ENCODE data around the gene PLXDC2.

Gene PLXDC2

GRCh38 chr10:19983880-19984565 is 167.8 kb downstream of the PLXDC2 start:
- no peaks in the 10 kb centered on the region for H3K36me3 ChIP-seq (ENCODE audit: control insufficient read depth, low read length)
- TF ChIP-seq, protein P1, sequence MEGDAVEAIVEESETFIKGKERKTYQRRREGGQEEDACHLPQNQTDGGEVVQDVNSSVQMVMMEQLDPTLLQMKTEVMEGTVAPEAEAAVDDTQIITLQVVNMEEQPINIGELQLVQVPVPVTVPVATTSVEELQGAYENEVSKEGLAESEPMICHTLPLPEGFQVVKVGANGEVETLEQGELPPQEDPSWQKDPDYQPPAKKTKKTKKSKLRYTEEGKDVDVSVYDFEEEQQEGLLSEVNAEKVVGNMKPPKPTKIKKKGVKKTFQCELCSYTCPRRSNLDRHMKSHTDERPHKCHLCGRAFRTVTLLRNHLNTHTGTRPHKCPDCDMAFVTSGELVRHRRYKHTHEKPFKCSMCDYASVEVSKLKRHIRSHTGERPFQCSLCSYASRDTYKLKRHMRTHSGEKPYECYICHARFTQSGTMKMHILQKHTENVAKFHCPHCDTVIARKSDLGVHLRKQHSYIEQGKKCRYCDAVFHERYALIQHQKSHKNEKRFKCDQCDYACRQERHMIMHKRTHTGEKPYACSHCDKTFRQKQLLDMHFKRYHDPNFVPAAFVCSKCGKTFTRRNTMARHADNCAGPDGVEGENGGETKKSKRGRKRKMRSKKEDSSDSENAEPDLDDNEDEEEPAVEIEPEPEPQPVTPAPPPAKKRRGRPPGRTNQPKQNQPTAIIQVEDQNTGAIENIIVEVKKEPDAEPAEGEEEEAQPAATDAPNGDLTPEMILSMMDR (IDR thresholded peaks at IDR 0.05; ENCODE audit: low read depth, low read length, poor library complexity, severe bottlenecking) = no peak
- TF ChIP-seq EZH2phosphoT487 (IDR thresholded peaks at IDR 0.05; ENCODE audit: borderline replicate concordance, low read length) = no peak
- no peaks in the 10 kb centered on the region for H3K9me2 ChIP-seq (replicated peaks; ENCODE audit: control insufficient read depth, low read length)
- no peaks in the 10 kb centered on the region for H4K20me1 ChIP-seq (ENCODE audit: control insufficient read depth, insufficient read depth, low read depth, low read length)
- H3K27ac ChIP-seq (ENCODE audit: low read depth, low read length) = no peak overlapping the region
- H3K79me2 ChIP-seq (ENCODE audit: control insufficient read depth, low read length) = no peaks in the 10 kb centered on the region
- H3F3A ChIP-seq (ENCODE audit: control insufficient read depth, insufficient read depth) = no peaks in the 10 kb centered on the region
- H3K4me3 ChIP-seq (ENCODE audit: low read length) = no peak overlapping the region
- no peaks in the 10 kb centered on the region for H3K4me1 ChIP-seq (ENCODE audit: control insufficient read depth, low read length)
- no peak overlapping the region for H3K4me2 ChIP-seq (ENCODE audit: low read length)
- no peaks in the 10 kb centered on the region for H3K27me3 ChIP-seq (ENCODE audit: control insufficient read depth, low read length)
- no peaks in the 10 kb centered on the region for H3K9me3 ChIP-seq (ENCODE audit: control insufficient read depth, insufficient read depth, low read length)

- no peaks in the 10 kb centered on the region for H3K9me3 ChIP-seq (ENCODE audit: control insufficient read depth, insufficient read depth, low read length)
- H3K4me2 ChIP-seq (ENCODE audit: low read length) = no peak overlapping the region
- H3K79me2 ChIP-seq (ENCODE audit: control insufficient read depth, low read length) = no peaks in the 10 kb centered on the region
- H3K9me2 ChIP-seq (replicated peaks; ENCODE audit: control insufficient read depth, low read length) = no peaks in the 10 kb centered on the region
- no peak for TF ChIP-seq EZH2phosphoT487 (IDR thresholded peaks at IDR 0.05; ENCODE audit: borderline replicate concordance, low read length)
- TF ChIP-seq, protein P1 (IDR thresholded peaks at IDR 0.05; ENCODE audit: low read depth, low read length, poor library complexity, severe bottlenecking) = no peak
- H3K4me3 ChIP-seq (ENCODE audit: low read length) = no peak overlapping the region
- no peaks in the 10 kb centered on the region for H3K27me3 ChIP-seq (ENCODE audit: control insufficient read depth, low read length)
- H3K4me1 ChIP-seq (ENCODE audit: control insufficient read depth, low read length) = no peaks in the 10 kb centered on the region
- H3K36me3 ChIP-seq (ENCODE audit: control insufficient read depth, low read length) = no peaks in the 10 kb centered on the region
- H3F3A ChIP-seq (ENCODE audit: control insufficient read depth, insufficient read depth) = no peaks in the 10 kb centered on the region
- H3K27ac ChIP-seq (ENCODE audit: low read depth, low read length) = no peak overlapping the region
- H4K20me1 ChIP-seq (ENCODE audit: control insufficient read depth, insufficient read depth, low read depth, low read length) = no peaks in the 10 kb centered on the region
These were observed 169.5 kb downstream of the PLXDC2 start for GRCh38 chr10:19985745-19986144.

DNA sequence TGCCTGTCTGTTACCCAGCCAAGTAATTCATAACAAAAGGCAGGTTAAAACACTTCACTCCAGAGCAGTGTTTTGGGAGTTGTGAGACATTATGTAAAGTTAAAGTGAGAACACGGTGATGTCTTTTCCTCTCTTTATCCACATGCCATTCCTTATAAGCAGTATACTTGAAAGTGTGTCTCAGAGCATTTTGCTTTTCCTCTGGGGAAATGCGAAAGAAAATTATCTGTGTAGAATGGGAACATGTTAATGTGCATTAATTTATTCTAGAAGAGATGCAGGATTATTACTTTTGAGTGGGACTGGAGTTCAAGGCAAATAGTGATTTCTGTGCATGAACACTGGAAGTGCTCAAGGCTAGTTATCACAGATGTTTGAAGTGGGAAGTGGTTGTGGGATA is 170.4 kb downstream of the PLXDC2 start:
- Histone ChIP-seq H4K20me1 (ENCODE audit: control insufficient read depth, insufficient read depth, low read depth, low read length) (no peaks in the 10 kb centered on the region), H3K4me1 (ENCODE audit: control insufficient read depth, low read length) (no peaks in the 10 kb centered on the region), H3K36me3 (ENCODE audit: control insufficient read depth, low read length) (no peaks in the 10 kb centered on the region), H3K79me2 (ENCODE audit: control insufficient read depth, low read length) (no peaks in the 10 kb centered on the region), H3K9me2 (replicated peaks; ENCODE audit: control insufficient read depth, low read length) (no peaks in the 10 kb centered on the region), H3K9me3 (ENCODE audit: control insufficient read depth, insufficient read depth, low read length) (no peaks in the 10 kb centered on the region), H3K27me3 (ENCODE audit: control insufficient read depth, low read length) (no peaks in the 10 kb centered on the region), H3K4me2 (ENCODE audit: low read length) (no peak overlapping the region), H3K27ac (ENCODE audit: low read depth, low read length) (no peak overlapping the region), H3K4me3 (ENCODE audit: low read length) (no peak overlapping the region), H3F3A (ENCODE audit: control insufficient read depth, insufficient read depth) (no peaks in the 10 kb centered on the region)
- no peak for TF ChIP-seq EZH2phosphoT487 (IDR thresholded peaks at IDR 0.05; ENCODE audit: borderline replicate concordance, low read length)
- TF ChIP-seq, protein P1 (IDR thresholded peaks at IDR 0.05; ENCODE audit: low read depth, low read length, poor library complexity, severe bottlenecking) = no peak
